GM18520 (cell line): ENCODE data around the gene ENOX1.

Experiments
- ATAC-seq: cut with Tn5 transposase; IDR thresholded peaks from one replicate; pipeline ENCODE4 v1.9.1; 2021; ENCODE audit not compliant: unreplicated experiment

ENOX1 gene

DNA sequence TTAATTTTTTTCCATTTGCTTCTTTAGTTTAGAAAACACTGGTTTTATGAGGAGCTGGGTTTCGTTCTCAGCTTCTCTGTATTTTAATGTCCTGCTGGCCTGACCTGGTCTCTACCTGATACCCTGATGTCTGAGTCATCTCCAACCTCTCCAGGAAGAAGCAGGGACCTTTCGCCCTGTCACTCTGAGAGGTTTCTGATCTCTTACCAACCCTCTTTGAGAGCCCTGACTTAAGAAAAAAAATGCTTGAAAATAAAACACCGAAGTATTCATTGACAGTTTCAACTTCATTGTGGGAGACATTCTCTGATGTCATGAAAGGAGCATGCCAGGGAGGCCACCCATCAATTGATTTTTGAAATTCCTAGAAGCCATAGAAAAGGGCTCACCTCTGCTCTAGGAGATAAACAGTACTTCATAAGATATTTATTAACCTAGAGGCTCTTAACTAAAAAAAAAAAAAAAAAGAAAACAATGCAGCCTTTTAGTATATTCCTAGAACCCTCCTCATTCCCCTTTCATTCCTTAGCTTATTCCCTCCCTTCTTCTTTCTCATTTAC is 234.8 kb downstream of the ENOX1 start:
- ATAC-seq = no peak

DNA sequence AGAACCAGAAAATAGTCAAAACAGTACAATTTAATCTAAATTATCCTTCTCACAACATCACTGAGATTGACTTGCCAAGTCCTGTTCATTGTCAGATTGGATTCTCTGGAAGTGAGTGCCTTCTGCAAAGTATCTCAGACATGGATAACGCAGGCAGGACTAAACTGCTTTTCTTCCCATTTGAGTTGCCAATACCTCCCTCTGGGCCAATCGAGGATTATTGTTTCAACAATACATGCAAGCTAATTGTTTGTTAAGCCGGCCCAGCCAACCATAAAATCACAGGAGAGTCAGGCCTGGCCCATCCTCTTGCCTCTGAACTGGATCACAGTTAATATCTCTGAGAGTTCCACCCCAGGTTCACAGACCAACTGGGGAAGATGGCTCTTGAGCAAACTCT is 240.0 kb downstream of the ENOX1 start:
- ATAC-seq = no peak

DNA sequence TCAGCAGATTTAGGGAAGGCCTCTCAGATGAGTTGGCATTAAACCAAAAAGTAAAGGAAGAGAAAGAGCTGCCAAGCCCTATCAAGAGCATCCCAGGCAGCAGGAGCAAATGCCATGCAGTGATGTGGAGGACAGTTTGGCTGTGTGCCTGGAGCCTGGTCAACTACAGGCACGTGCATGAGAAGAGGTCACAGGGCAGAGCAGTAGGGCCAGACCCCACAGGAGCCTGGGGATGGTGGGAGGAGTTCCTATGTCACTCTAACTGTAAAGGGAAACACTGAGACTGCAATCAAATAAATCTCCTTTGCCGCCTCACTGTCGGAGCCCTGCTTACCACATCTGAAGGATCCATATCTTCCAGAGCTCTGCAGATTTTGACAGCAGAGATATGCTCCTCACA is 240.5 kb downstream of the ENOX1 start:
- ATAC-seq = no peak

DNA sequence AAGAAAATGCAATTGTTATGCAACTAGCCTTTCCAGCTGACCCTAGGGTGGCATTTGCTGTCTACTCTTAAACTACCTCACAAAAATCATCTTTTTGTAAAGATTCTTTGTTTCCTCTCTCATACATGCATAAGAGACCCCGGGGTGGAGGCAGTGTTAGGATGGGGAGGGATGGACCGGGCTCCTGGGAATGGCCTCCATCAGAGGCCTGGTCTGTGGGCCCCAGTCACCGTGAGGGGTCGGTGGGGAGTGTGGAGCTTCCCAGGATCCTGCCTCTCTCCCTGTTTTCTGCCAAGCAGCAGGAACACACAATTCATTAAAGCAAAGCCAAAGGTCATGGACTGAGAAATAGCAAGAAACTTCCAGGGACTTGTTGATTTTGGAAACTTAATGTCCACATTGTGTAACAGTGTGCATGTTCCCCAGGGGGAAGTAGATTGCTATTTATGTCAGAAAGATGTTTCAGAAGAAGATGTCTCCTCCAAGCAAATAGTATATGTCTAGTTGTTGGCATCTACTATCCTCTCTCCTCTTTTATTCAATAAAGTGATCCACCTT is 241.4 kb downstream of the ENOX1 start:
- ATAC-seq = no peak

DNA sequence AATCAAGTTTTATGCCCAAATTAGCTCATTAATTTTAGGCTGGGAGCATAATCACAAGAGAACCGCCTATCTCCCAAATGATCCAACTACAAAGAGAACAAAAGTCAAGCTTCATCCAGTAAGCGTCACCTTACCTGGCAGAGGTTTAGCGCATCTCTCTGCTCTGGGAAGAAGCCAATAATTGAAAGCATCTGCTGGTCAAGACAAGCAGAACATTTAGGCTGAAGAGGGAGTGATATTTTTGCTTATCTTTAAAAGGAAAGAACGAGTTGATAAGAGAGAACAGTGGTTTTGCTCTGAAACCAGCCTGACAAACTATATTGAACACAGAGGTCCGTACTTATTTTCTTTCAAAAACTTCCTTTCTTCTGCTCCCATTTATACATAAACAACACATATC is 242.1 kb downstream of the ENOX1 start:
- no peak for ATAC-seq

DNA sequence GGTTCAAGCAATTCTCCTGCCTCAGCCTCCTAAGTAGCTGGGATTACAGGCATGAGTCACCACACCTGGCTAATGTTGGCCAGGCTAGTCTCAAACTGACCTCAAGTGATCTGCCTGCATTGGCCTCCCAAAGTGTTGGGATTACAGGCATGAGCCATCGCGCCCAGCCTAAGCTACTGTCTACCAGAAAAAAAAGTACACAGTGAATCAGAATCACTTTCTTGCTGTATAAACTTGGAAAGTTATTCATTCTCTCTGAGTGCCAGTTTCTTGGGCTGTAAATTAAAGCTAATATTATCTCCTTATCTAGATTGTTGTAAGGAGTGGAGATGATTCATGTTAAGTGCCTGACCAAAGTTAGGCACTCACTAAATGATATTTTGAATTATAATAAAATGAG is 242.8 kb downstream of the ENOX1 start:
- ATAC-seq = no peak

DNA sequence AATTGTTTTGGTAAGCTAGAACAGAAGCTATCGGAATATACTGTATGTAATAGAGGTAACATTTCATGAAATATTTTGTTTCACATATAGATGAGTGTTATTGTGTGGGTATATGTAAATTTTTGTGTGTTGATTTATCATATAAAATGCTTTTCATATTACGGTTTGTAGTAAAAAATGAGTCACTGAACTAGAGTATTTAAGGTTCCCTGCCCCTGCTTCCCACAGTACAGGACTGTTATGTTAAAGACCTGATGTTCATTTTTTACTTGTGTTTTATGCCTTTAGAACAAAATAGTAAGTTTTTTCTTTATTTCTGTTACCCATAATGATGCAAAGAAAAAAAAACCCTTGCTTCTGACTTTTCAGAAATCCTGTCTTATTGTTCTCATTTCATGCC is 243.4 kb downstream of the ENOX1 start:
- ATAC-seq = no peak

DNA sequence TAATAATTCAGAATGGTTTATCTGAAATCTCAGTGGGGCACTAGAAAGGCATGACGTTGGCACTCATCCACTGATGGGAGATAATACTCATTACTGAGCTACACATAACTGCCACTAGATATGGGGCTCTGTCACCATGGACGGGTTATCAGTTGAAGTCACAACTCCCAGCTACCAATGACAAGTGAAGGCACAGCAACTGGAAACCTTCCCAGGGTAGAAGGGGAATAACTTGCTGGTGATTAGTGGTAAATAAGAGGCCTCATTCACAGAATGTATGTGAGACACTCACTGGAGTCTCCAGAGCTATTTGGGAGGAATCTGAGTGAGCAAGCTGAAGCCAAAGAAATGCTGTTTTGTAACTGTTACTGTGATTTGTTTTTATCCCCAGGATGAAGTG is 249.6 kb downstream of the ENOX1 start:
- no peak for ATAC-seq

DNA sequence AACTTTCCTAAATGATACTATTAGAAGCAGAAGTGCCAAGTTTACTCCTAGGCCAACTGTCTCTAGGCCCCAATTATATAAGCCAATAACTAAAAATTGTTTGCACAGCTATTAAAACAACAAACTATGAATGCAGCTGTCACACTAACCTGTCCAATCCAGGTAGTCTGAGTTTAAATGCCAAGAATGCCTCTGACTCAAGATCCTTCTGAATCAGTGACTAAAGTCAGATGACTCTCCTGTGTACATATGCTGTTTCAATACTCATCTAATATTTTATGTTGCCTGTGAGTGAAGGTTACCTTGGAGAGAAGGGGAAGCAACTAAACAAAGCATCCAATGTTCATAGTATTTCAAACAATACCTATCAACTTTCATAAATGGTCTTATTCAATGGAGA is 257.0 kb downstream of the ENOX1 start:
- ATAC-seq = no peak

DNA sequence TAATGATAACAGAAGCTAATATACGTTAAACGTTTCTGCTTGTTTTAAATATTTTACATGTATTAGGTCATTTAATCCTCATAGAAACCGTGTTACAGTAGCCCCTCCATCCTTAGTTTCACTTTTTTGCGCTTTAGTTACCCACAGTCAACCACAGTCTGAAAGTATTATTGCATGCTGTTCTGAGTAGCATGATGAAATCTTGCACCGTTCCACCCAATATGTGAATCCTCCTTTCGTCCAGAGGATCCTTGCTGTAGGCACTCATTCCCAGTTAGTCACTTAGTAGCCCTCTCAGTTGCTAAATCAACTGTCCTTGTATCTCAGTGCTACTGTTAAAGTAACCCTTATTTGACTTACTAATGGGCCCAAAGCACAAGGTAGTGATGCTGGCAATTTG is 257.8 kb downstream of the ENOX1 start:
- no peak for ATAC-seq

DNA sequence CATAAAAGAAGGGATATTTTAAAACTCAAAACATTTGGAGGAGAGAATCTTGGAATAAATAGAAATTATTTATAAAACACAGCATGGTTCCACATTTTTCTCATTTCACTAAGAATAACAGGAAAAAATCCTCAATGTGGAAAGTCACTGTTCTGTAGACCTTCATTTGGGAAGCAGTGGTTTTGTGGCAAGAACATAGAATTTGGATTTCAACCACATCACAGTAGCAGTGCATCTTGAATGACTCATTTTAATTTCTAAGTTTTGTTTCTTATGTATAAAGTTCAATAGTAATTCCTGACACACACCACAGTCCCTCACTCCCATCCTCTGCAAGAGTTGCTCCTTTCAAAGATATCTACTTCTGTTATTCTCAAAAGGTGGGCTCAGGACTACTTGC is 264.0 kb downstream of the ENOX1 start:
- ATAC-seq = no peak

DNA sequence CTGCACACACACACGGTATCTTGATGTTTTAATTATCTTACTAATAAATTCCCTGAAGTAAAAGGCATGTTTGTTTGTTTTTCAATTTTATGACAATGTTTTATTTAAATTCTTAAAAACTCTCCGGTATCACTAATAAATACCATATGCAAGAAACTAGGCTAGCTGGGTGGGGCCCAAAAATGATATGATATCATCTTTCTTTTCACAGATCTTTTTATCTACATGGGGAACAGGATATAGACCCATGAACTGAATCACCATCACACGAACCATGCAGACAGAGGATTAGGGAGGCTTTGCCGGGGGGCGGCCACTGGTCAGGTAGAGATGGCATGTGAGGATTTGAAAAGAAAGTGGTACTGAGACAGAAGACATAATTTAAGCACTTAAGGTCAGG is 266.4 kb downstream of the ENOX1 start:
- no peak for ATAC-seq

DNA sequence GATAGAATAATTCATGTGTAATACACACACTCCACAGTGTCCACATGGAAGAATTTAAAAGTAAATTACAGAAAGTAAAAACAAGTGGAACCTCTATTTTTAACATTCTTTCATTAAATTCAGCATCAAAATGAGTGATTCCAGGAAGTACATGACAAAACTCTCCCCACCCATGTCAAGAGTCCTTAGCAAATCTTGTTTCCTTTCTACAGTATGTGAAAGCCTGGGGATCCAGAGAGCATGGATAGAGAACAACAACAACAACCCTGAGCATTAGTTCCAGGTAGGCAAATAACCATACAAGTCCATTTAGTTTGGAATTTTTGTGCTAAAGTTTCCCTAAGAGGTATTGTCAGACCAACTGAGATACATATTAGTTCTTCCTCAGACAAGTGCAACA is 267.9 kb downstream of the ENOX1 start:
- ATAC-seq = no peak

DNA sequence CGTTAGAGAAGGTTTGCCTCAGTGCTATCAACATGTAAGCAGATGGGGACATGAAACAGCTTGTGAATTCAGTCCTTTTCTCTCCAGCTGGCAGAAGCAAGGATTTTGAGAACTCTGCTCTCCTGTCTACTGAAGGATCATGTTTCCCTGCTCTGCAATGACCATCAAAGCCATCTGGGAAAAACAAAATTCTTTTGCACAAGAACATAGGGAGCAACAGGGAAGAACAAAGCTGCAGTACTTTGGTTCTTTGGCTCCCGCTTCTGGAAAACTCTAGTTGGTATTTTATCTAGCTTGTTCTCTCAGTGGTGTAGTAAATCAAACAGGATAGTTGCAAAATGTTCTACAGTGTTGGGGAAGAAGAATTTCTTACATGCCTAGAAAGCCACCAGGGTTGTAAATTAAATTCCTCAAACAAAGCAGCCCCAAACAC is 270.4 kb downstream of the ENOX1 start:
- no peak for ATAC-seq

DNA sequence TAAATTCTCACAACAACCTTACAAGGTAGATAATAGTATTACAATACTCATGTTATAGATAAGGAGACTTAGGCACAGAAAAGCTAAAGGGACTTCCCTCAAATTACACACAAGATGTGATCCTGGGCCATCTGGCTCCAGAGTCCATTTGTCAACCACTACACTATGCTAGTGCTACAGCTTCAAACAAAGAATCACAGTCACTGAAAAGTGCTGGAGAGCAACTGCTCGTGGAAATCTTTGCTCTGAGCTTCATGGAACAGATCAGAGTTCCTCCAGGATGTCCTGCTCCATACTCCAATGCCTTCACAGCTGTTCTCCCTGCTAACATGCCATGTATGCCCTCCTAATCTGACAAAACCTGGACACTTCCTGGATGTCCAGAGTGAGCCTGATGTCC is 271.2 kb downstream of the ENOX1 start:
- no peak for ATAC-seq

DNA sequence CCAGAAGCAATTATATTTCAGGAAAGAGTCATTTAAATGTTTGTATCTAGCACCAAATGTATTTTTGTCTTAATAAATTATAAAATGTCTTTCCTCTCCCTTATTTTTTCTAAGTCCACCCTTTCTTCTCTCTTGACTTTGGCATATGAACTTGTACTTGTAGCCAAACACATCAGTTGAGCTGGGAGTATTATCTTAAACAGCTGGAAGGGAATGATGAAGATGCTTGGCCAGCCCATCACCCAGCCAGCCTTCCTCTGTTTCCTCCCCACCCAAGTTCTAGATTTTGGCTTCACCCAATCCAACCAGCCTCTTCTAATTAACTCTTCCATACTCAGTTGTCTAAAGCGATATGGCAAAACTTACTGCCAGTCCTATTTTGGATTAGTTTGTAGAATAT is 272.5 kb downstream of the ENOX1 start:
- ATAC-seq = no peak

DNA sequence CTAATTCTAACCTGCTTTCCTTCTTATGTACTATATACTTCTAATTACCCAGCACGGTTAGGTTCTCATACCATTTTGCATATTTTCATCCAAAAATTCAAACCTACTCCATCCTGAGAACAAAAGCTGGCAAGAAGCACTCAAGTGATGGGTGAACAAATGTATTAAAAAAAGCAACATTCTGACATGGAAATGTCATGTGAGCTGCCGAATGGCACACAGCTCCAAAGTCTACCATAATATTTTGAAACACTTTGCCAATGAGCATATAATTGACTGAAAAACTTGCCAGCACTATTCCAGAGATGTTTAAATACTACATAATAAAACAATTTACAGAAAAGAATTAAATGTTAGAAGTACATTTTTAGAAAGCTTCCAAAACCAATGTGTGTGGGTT is 274.6 kb downstream of the ENOX1 start:
- no peak for ATAC-seq

DNA sequence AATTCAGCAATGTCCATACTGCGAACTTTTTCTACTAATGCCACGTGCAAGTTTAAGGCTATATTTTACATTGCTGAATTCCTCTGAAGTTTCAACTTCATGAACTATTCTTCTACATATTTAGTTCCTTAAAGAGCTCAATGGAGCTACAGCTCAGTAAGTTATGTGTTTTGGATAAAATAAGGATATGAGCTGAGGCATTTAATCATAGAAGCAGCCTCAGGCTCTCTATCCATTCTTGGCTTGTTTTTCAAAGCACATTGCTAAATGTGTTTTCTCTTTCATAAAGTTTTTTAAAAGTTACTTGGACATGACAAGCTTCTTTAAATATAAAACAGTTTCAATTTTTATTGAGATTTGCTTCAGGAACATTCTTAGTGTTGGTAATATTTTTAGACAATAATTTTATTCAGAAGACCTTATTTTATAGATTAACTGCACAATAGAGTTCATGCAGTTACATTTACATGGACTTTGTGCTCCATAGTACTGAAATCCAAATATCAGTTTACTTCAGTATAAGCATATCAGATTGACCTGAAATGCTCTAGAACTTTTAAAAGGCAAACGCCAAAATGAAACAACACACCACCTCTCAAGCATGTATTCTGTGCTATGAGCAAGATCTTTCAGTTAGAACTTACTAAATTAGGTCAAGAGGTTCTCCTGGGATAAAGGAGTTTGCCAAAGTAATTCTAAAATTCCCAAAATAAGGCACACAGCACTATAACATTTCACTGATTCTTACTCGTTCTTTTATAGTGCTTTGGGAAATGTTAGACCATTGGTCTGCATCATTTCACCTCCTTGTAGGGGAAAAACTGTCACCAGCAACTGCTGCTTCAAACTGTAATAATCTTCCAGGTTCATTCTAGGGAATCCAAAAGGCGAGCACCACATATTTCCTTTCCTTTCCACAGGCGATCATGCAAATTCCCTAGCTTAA is 275.5 kb downstream of the ENOX1 start:
- no peak for ATAC-seq

DNA sequence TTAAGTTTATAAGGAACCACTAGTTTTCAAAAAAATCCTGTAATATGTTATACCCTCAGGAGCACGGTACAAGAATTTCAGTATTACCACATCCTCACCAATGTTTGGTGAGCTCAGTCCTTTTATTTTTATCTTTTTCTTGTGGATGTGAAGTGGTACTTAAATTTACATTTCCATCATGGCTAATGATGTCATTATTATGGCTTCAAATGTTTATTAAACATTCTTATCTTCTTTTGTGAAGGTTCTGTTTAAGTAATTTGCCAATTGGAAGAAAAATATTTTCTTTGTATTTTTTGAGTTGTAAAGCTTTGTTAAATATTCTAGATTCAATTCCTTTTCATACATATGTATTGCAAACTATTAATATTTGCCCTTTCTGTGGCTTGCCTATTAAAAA is 291.0 kb downstream of the ENOX1 start:
- ATAC-seq = no peak

DNA sequence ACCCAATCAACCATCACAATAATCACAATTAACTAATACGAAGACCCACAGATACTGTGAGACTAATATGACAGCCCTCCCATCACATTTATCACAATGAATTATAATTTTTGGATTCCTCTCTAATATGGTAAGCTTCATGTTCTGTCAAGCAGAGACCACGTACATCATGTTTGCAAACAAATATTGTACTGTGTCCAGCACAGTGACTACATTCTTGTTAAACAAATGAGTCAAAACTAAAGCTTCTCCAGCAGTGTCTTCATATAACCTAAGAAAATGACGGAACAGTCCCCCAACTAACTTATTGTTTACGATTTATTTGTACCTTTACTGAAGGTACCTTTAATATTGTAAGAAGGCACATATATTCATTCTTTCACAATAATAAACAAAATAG is 292.6 kb downstream of the ENOX1 start:
- ATAC-seq = no peak

DNA sequence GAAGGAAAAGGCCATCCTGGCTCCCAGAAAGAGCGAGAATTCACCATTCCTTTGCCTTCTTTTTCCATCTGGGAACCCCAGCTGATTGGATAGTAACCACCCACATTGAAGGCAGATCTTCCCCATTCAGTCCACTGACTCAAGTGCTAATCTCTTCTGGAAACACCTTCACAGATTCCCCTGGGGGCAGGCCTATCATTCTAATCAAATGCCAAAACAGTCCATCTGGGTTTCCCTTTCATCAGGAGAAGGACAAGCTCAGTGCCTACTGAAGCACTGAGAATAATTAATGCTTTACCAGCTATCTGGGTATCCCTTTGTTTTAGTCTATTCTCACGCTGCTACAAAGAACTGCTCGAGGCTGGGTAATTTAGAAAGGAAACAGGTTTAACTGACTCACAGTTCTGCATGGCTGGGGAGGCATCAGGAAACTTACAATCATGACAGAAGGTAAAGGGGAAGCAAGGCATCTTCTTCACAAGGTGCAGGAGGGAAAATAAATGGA is 293.2 kb downstream of the ENOX1 start:
- no peak for ATAC-seq

DNA sequence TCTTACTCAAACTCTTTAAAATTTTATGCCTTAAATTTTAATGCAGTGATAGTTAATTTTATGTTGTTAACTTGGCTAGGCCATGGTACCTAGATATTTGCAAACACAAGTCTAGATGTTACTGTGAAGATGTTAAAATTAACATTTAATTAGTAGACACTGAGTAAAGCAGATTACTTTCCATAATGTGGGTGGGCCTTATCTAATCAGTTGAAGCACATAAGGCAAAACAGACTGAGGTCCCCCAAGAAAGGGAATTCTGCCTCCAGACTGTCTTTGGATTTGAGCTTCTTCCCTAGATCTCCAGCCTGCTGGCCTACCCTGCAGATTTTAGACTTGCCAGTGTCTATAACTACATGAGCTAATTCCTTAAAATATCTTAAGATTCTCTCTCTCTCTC is 294.0 kb downstream of the ENOX1 start:
- no peak for ATAC-seq
